GM23338 (cell line): Measurements from ENCODE around the gene CDK7. TPM values are rescaled to one million over a fixed set of nuclear protein-coding genes. Genes with fewer than 3 reads are reported as not detected.
A peak's percentile ranks its signal among the peaks of the same experiment; 100 is the strongest.

ENCODE experiments used
- ATAC-seq: fragments of 200-7000 bp; cut with Tn5 transposase; 3 replicates; pipeline ENCODE4 v1.9.1; 2020
- DNase-seq: peaks from one replicate; pipeline ENCODE4 v3.0.0-alpha.2; 2015; ENCODE audit warnings: low spot score
- H2AFZ ChIP-seq: fragments of 200-600 bp; sonication (generic); 2 replicates; pipeline ENCODE4 v1.8.0; 2016; ENCODE audit warnings: antibody characterized with exemption, mild to moderate bottlenecking, moderate library complexity
- H3F3A ChIP-seq: fragments of 200-600 bp; sonication (generic); replicated peaks from 2 replicates; pipeline ENCODE4 v1.8.0; 2017; ENCODE audit warnings: antibody characterized with exemption, mixed run types, low read depth
- H3K27ac ChIP-seq: fragments of 200-600 bp; sonication (generic); 2 replicates; pipeline ENCODE4 v1.6.1; 2016; ENCODE audit warnings: low read depth
- H3K27me3 ChIP-seq: fragments of 200-600 bp; sonication (generic); 2 replicates; pipeline ENCODE4 v1.8.0; 2016; ENCODE audit warnings: mild to moderate bottlenecking, mixed run types, moderate library complexity; ENCODE audit not compliant: insufficient read depth
- H3K36me3 ChIP-seq: fragments of 200-600 bp; sonication (generic); 2 replicates; pipeline ENCODE4 v1.8.0; 2016; ENCODE audit warnings: mild to moderate bottlenecking; ENCODE audit not compliant: insufficient read depth
- H3K4me1 ChIP-seq: fragments of 200-600 bp; sonication (generic); 2 replicates; pipeline ENCODE4 v1.8.0; 2016; ENCODE audit warnings: mild to moderate bottlenecking, moderate library complexity; ENCODE audit not compliant: insufficient read depth
- H3K4me2 ChIP-seq: fragments of 200-600 bp; sonication (generic); 2 replicates; pipeline ENCODE4 v1.7.1; 2017; ENCODE audit warnings: mixed run types
- H3K4me3 ChIP-seq: fragments of 200-600 bp; sonication (generic); 2 replicates; pipeline ENCODE4 v1.6.1; 2016; ENCODE audit warnings: mixed run types
- H3K79me2 ChIP-seq: fragments of 200-600 bp; sonication (generic); replicated peaks from 2 replicates; pipeline ENCODE4 v1.8.0; 2017; ENCODE audit warnings: mild to moderate bottlenecking; ENCODE audit not compliant: insufficient read depth
- H3K9me2 ChIP-seq: fragments of 200-600 bp; sonication (generic); 2 replicates; pipeline ENCODE4 v1.8.0; 2017; ENCODE audit not compliant: insufficient read depth
- H4K20me1 ChIP-seq: fragments of 200-600 bp; sonication (generic); replicated peaks from 2 replicates; pipeline ENCODE4 v1.8.0; 2017; ENCODE audit warnings: mild to moderate bottlenecking; ENCODE audit not compliant: insufficient read depth
- H3K27ac Mint-ChIP-seq: 2 replicates; pipeline ENCODE4 v1.8.0; 2020; ENCODE audit warnings: inconsistent platforms, mild to moderate bottlenecking, moderate library complexity, mixed read lengths
- H3K27me3 Mint-ChIP-seq: 3 replicates; pipeline ENCODE4 v1.8.0; 2022; ENCODE audit warnings: low read depth, mild to moderate bottlenecking, moderate library complexity, mixed read lengths, inconsistent platforms; ENCODE audit not compliant: insufficient read depth, poor library complexity
- H3K36me3 Mint-ChIP-seq: 3 replicates; pipeline ENCODE4 v1.8.0; 2021; ENCODE audit warnings: low read depth, mild to moderate bottlenecking, inconsistent platforms, moderate library complexity, mixed read lengths
- H3K4me1 Mint-ChIP-seq: 3 replicates; pipeline ENCODE4 v1.8.0; 2020; ENCODE audit warnings: mild to moderate bottlenecking, inconsistent platforms, mixed read lengths
- H3K4me3 Mint-ChIP-seq: 3 replicates; pipeline ENCODE4 v1.8.0; 2021; ENCODE audit warnings: moderate library complexity, mild to moderate bottlenecking, inconsistent platforms, mixed read lengths
- H3K9me3 Mint-ChIP-seq: 3 replicates; pipeline ENCODE4 v1.8.0; 2020; ENCODE audit warnings: moderate library complexity, mild to moderate bottlenecking, inconsistent platforms, mixed read lengths
- CREB1 ChIP-seq: fragments of 250-450 bp; sonication (Bioruptor Pico); IDR thresholded peaks from 2 replicates; pipeline ENCODE4 v1.5.0; 2020; ENCODE audit warnings: low read depth, mild to moderate bottlenecking, moderate library complexity
- POLR2AphosphoS5 ChIP-seq: IDR thresholded peaks from 2 replicates; pipeline ENCODE4 v1.6.1; 2016; ENCODE audit warnings: antibody characterized with exemption, low read depth
- ZNF114 ChIP-seq: fragments of 250-450 bp; sonication (Bioruptor Pico); IDR thresholded peaks from 2 replicates; pipeline ENCODE4 v1.5.0; 2020; ENCODE audit warnings: mild to moderate bottlenecking, moderate library complexity
- polyA plus RNA-seq: library from polyadenylated mRNA; unstranded; fragments of >200 nt; fragmentation: Nextera tagmentation; extraction: Ambion mirVana; gene quantifications from 2 replicates; pipeline ENCODE4 v1.2.1, GENCODE V29; 2016
- total RNA-seq: library from RNA; depleted of rRNA; stranded (reverse); fragments of >200 nt; shearing (Covaris generic); gene quantifications from 2 replicates; pipeline ENCODE4 v1.2.3, GENCODE V29; 2014
- TF ChIP-seq, protein P1 (sequence below): fragments of 250-450 bp; sonication (Bioruptor Pico); IDR thresholded peaks from 2 replicates; pipeline ENCODE4 v1.5.0; 2020; ENCODE audit warnings: mild to moderate bottlenecking, moderate library complexity
- TF ChIP-seq, protein P2 (sequence below): IDR thresholded peaks from 2 replicates; pipeline ENCODE4 v1.6.1; 2016; ENCODE audit warnings: antibody characterized with exemption

CDK7 gene
- total and polyA plus RNA-seq, 2 experiments from 2014 or later = 78.4 to 80.7 TPM

- TF ChIP-seq, protein P1, sequence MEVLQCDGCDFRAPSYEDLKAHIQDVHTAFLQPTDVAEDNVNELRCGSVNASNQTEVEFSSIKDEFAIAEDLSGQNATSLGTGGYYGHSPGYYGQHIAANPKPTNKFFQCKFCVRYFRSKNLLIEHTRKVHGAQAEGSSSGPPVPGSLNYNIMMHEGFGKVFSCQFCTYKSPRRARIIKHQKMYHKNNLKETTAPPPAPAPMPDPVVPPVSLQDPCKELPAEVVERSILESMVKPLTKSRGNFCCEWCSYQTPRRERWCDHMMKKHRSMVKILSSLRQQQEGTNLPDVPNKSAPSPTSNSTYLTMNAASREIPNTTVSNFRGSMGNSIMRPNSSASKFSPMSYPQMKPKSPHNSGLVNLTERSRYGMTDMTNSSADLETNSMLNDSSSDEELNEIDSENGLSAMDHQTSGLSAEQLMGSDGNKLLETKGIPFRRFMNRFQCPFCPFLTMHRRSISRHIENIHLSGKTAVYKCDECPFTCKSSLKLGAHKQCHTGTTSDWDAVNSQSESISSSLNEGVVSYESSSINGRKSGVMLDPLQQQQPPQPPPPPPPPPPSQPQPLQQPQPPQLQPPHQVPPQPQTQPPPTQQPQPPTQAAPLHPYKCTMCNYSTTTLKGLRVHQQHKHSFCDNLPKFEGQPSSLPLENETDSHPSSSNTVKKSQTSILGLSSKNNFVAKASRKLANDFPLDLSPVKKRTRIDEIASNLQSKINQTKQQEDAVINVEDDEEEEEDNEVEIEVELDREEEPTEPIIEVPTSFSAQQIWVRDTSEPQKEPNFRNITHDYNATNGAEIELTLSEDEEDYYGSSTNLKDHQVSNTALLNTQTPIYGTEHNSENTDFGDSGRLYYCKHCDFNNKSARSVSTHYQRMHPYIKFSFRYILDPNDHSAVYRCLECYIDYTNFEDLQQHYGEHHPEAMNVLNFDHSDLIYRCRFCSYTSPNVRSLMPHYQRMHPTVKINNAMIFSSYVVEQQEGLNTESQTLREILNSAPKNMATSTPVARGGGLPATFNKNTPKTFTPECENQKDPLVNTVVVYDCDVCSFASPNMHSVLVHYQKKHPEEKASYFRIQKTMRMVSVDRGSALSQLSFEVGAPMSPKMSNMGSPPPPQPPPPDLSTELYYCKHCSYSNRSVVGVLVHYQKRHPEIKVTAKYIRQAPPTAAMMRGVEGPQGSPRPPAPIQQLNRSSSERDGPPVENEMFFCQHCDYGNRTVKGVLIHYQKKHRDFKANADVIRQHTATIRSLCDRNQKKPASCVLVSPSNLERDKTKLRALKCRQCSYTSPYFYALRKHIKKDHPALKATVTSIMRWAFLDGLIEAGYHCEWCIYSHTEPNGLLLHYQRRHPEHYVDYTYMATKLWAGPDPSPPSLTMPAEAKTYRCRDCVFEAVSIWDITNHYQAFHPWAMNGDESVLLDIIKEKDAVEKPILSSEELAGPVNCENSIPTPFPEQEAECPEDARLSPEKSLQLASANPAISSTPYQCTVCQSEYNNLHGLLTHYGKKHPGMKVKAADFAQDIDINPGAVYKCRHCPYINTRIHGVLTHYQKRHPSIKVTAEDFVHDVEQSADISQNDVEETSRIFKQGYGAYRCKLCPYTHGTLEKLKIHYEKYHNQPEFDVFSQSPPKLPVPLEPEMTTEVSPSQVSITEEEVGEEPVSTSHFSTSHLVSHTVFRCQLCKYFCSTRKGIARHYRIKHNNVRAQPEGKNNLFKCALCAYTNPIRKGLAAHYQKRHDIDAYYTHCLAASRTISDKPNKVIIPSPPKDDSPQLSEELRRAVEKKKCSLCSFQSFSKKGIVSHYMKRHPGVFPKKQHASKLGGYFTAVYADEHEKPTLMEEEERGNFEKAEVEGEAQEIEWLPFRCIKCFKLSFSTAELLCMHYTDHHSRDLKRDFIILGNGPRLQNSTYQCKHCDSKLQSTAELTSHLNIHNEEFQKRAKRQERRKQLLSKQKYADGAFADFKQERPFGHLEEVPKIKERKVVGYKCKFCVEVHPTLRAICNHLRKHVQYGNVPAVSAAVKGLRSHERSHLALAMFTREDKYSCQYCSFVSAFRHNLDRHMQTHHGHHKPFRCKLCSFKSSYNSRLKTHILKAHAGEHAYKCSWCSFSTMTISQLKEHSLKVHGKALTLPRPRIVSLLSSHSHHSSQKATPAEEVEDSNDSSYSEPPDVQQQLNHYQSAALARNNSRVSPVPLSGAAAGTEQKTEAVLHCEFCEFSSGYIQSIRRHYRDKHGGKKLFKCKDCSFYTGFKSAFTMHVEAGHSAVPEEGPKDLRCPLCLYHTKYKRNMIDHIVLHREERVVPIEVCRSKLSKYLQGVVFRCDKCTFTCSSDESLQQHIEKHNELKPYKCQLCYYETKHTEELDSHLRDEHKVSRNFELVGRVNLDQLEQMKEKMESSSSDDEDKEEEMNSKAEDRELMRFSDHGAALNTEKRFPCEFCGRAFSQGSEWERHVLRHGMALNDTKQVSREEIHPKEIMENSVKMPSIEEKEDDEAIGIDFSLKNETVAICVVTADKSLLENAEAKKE (CRISPR knock-in tag) = no peak
- TF ChIP-seq ZNF114 = no peak
Measured at GRCh38 chr5:69188811-69189161, 45.9 kb upstream of the CDK7 start (continued).

- Mint-ChIP-seq H3K36me3 (peaks cover 23% of the 10 kb centered on the region), H3K9me3 (no peaks in the 10 kb centered on the region; the same call in 2 of the 3 replicates), H3K4me3 (peak within 1 kb of the TSS; percentile 98), H3K4me1 (no peaks in the 10 kb centered on the region; the same call in 1 of the 3 replicates), H3K27me3 (peaks cover 10% of the 10 kb centered on the region), H3K27ac (peak within 1 kb of the TSS; percentile 99)
- peak; percentile 96 for DNase-seq
- H3K27me3 ChIP-seq = no peaks in the 10 kb centered on the region
- H3K4me1 ChIP-seq = no peaks in the 10 kb centered on the region
- H3K79me2 ChIP-seq = peaks cover 11% of the 10 kb centered on the region; the same call in 1 of the 2 replicates
- peak within 1 kb of the TSS; percentile 94 for H3K27ac ChIP-seq
- peaks cover 25% of the 10 kb centered on the region; the same call in 1 of the 2 replicates for H3K36me3 ChIP-seq
- peak within 1 kb of the TSS; percentile 74 for H2AFZ ChIP-seq
- H3K4me3 ChIP-seq = peak within 1 kb of the TSS; percentile 66
- H4K20me1 ChIP-seq = no peaks in the 10 kb centered on the region
- TF ChIP-seq CREB1 (CRISPR knock-in tag) = no peak
- TF ChIP-seq POLR2AphosphoS5 = peak; percentile 91
- 0 out of 2 replicates have a peak, but pooled peaks have one; percentile 31 for TF ChIP-seq ZNF114
- TF ChIP-seq, protein P2, sequence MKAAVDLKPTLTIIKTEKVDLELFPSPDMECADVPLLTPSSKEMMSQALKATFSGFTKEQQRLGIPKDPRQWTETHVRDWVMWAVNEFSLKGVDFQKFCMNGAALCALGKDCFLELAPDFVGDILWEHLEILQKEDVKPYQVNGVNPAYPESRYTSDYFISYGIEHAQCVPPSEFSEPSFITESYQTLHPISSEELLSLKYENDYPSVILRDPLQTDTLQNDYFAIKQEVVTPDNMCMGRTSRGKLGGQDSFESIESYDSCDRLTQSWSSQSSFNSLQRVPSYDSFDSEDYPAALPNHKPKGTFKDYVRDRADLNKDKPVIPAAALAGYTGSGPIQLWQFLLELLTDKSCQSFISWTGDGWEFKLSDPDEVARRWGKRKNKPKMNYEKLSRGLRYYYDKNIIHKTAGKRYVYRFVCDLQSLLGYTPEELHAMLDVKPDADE = 0 out of 2 replicates have a peak, but pooled peaks have one; percentile 33
- ATAC-seq = peak; percentile 95
- H3F3A ChIP-seq = no peaks in the 10 kb centered on the region
- peak within 1 kb of the TSS; percentile 82 for H3K4me2 ChIP-seq
- no peaks in the 10 kb centered on the region for H3K9me2 ChIP-seq
Measured at GRCh38 chr5:69189162-69190086, 45.3 kb upstream of the CDK7 start, which contains the start of gene CENPH. CENPH (plus strand) TSS chr5:69189583; CDS start chr5:69189635, 52 bp downstream.
